Bone marrow (tissue), 2 donors: ENCODE results near the gene DAB1.

ENCODE experiments used
- DNase-seq, 2 donors: peaks; one replicate each; lab custom pipeline; 2025; lab: John Stamatoyannopoulos, UW

Gene DAB1

GRCh38 chr1:56973923-56974742 lies 449.7 kb downstream of the DAB1 start:
- DNase-seq = no peak

DNA sequence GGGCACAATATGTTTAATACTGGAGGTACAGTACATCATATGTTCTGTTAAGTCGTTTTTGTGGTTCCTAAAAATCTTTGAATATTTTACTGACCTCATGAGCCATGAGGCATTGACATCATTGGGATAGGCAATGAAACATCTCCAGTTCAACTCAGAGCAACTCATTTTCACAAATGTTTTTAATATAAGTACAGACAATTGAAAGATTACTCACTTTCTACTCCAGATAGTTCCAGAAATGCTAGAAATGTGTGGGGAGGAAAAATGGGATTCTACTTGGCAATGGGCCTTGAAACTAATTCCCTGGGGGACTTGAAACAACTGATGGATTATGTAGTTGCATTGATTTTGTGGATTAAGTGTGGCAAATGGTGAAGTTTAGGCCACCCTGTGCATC lies 450.9 kb downstream of the DAB1 start:
- no peak for DNase-seq

DNA sequence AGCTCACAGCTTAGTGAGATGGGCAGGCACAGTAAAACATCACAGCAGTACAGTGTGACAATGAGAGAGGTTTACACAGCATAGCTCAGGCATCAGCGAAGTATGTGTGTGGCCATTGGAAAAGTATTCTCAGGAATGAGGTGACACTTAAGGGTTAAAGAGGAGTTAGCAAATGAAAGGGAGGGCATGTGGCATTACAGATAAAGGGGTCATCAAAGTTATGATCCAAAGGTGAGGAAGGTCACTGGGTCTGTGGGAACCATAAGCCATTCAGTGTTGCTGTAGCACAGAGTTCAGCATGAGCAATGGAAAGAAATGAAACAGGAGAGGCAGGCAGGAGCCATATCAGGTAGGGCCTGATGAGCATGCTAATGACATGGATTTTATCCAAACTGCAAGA lies 453.6 kb downstream of the DAB1 start:
- no peak for DNase-seq

DNA sequence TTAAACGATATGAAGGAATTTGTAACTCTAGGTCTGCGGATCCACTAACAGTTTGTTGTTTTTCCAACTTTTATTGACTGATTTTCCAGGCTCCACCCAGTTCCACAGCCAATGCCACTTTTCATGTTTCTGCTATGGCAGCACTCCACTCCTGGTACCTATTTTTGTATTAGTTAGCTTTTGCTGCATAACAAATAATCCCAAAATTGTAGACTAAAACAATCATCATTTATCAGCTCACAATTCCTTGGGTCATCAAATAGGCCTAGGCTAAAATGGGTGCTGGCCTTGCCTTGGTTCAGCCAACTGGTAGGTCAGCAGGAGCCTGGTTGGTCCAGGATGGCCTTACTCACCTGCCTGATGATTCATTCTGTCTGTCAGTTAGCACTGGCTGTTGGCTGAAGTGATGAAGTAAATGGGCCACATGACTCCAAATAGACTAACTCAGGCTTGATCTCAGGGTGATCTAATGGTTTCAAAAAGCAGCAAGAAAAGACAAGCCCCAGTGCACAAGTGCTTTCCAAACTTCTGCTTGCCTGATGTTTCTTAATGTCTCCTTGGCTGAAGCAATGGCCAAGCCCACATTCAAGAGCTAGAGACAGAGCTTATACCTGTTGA lies 454.9 kb downstream of the DAB1 start:
- DNase-seq = no peak

GRCh38 chr1:56967900-56968832 lies 455.7 kb downstream of the DAB1 start:
- DNase-seq = no peak

GRCh38 chr1:56967355-56967754 lies 456.5 kb downstream of the DAB1 start:
- no peak for DNase-seq

DNA sequence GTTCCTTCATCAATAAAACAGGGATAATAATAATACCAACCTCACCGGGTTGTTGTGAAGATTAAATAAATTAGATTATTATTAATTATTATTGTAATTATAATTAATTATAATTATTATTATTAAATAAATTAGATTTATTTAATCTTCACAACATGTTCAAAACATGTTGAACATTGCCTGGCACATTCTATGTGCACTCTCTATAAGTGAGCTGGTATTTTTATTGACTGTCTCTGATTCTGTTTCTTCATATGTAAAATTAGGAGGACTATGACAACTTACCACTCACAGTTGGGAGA lies 457.2 kb downstream of the DAB1 start:
- no peak for DNase-seq

DNA sequence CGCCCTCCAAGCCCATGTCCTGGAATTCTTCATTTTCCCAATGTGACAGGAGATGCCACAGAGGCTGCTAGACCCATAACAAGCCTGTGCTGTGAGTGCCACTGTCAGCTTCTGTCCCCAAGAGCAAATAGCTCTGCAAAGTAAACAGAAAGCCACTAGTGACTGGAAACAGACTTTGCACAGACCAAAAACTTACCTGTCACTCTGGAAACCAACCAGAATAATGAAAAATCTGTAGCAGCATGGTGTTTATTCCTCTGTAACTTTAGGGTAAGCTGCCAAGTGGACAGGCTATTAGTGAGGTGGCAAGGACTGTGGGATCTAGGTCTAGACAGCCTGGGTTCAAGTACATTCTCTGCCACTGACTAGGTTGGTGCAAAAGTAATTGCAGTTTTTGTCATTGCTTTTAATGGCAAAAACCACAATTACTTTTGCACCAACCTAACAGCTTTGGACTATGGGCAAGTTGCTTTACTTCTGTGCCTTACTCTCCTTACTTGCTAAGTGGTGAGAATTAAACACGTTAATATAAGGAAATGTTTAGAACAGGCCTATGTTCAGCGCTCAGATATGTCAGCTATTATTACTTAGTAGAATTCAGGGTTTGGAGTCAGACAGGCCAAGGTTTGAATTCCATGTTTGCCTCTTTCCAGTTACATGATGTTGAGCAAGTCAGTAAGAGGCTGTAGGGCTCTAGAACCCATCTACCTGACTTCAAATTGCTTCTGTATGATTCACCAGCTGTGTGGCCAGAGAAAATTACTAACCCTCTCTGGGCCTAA lies 457.8 kb downstream of the DAB1 start, which contains the start of gene C8B:
C8B (minus strand) TSS at position 100 of the 782 bp plus-strand sequence; CDS start at position 33, 67 bp downstream.
- no peak for DNase-seq

GRCh38 chr1:56965191-56965590 lies 458.7 kb downstream of the DAB1 start:
- DNase-seq = no peak

DNA sequence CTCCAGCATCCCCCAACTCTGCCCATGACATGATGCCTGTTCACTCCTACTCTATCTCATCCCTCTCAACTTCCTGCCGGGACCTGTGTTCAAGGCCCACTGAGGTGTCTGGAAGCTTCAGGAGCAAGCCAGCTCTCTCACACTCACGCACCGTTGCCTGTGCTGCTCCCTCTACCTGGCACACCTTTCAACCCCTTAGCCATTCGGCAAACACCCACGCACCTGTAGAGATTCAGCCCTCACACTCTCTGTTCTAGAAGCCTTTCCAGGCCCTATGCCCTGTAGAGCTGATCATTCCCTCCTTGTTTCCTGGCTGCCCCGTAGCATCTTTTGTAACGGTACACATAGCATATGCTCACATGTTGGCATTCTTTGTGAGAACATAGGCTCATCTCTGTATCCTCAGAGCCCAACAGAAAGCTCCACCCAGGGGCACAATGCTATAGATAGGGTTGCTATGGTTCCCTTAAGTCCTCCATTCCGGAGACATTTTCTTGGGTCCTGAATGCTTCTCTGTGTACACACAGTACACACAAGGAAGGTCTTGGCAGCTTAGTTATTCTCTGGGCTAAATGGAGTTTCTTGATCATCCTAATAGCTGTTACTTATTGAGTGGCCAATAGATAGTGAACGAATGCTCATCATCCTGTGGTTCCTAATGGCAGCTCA lies 459.4 kb downstream of the DAB1 start:
- no peak for DNase-seq

GRCh38 chr1:56963667-56964066 lies 460.2 kb downstream of the DAB1 start:
- DNase-seq = no peak

DNA sequence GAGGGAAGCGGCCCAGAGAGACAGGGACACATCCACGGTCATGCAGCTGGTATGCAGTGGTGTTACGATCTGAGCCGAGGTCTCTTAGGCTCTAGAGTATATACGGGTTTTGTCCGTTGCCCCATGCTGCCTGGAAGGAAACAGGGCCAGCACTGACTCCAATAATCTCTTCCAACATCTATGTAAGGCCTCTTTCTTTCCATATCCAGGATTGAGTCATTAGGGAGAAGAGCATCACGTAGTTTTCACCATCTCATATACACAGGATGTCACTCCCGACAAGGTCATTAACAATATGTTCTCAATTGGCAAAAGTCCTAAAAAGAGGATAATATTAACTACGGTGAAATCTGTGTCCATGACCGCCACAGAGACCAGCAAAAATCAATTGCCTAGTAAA lies 462.4 kb downstream of the DAB1 start:
- no peak for DNase-seq

DNA sequence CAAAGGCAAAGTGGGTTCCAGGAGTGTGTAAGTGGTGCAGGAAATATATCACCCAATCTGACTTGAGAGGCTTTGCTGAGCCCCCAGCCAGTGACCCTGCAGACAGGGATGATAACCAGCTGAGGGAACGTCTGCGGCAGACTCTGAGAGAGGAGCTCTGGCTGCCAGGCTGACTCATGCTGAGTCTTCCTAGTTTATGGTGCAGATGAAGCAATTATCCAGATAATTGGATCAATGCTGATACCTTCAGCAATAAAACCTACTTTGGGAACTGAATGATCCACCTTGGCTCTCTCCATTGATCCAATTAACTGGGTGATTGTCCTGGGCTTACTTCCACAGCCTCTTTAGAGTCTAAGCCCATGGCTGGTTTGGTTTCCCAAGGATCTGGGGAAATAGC lies 465.3 kb downstream of the DAB1 start:
- DNase-seq = no peak

DNA sequence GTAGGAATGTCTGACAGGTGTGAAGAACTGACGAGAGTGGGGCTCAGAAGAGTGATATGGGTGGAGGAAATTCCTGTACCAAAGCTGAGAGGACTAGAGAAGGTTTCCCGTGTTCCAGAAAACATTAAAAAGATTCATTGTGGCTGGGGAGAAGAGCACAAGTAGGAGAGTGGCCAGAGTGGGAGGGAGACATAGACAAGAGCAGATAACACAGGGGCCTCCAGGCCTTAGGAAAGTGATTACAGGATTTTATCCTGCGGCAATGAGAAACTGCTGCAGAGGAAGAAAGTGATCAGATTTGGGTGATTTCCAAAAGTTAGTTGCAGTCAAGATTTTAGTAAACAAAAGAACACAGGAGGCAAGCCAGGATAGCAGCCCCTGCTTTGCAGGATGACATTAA lies 465.9 kb downstream of the DAB1 start:
- no peak for DNase-seq

DNA sequence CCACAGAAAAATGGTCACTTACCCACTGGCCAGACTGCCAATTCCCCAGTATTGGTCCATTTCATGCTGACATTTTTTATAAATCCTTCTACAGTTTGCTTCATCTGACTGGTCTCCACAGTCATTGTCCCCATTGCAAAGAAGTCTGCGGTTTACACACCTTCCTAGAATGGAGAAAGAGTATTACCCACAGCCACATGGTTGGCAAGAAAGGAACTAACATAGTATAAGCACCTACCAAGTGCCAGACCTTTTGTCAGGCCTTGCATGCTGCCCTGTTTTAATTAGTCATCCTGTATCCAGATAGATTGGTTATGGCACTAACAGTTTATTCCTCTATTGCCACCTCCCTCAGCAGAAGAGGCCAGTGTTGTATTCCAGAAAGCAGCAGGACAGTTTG lies 469.2 kb downstream of the DAB1 start:
- DNase-seq = no peak

- no peak for DNase-seq
Measured at GRCh38 chr1:56953386-56953785, 470.5 kb downstream of the DAB1 start.

- no peak for DNase-seq
Measured at GRCh38 chr1:56952501-56952900, 471.4 kb downstream of the DAB1 start.

- no peak for DNase-seq
Measured at GRCh38 chr1:56948403-56949023, 475.3 kb downstream of the DAB1 start.
